Measurements from ENCODE around the gene PRPH. TPM values are rescaled to one million over a fixed set of nuclear protein-coding genes. Genes with fewer than 3 reads are reported as not detected.

Gene PRPH
- total and polyA plus RNA-seq, 10 of the 15 experiments (the other 5 are each of a cell fraction or from before 2014, with no cell fraction given), result 0.09 to 0.45 (median 0.19) TPM; not detected in 3

DNA sequence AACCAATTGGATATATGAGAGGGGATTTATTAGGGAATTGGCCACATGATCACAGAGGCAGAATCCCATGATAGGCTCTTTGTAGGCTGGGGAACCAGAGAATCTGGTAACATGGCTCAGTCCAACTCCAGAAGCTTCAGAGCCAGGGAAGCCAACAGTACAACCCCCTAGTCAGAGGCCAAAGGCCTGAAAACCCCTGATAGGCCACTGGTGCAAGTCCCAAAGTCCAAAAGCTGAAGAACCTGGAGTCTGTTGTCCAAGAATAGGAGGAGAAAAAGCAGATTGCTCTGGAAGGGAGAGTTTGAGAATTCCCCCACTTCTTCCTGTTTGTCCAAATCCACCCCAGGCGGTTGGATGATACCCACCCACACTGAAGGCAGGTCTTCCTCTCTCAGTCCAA lies 19.9 kb downstream of the PRPH start:
- no peak for ATAC-seq
- H3K9ac ChIP-seq (ENCODE audit: control insufficient read depth, insufficient read depth, low read length), result no peak overlapping the region
- ChIA-PET POLR2A (no interaction called here), SMC1A (ENCODE audit: uncharacterized antibody, unreplicated experiment) (no interaction called here), RAD21 (ENCODE audit: unreplicated experiment) (no interaction called here), CTCF (interaction anchor here (0.9 kb wide), 1 partner anchor 25 kb away, joined by 5 read pairs; no protein-coding TSS in a partner anchor)
- no peak overlapping the region for H3K4me2 ChIP-seq (ENCODE audit: control insufficient read depth, insufficient read depth)
- TF ChIP-seq LARP7 (IDR thresholded peaks at IDR 0.05) (no peak), JUNB (IDR thresholded peaks at IDR 0.05) (no peak), RAD21 (IDR thresholded peaks at IDR 0.05; ENCODE audit: insufficient read depth, low read depth, low read length) (no peak), ZNF24 (IDR thresholded peaks at IDR 0.05) (no peak), GATAD2B (conservative IDR thresholded peaks at IDR 0.05; ENCODE audit: low read depth) (no peak), POLR2A (IDR thresholded peaks at IDR 0.05; ENCODE audit: low read depth, low read length) (no peak), YY1 (IDR thresholded peaks at IDR 0.05; ENCODE audit: low read depth, low read length) (no peak), USF2 (IDR thresholded peaks at IDR 0.05; ENCODE audit: borderline replicate concordance, low read depth, low read length) (no peak), SPI1 (IDR thresholded peaks at IDR 0.05; ENCODE audit: borderline replicate concordance, insufficient read depth, low read depth, low read length) (no peak), ZBTB33 (IDR thresholded peaks at IDR 0.05) (no peak), NRF1 (conservative IDR thresholded peaks at IDR 0.05; ENCODE audit: low read depth, low read length) (no peak), ETV6 (conservative IDR thresholded peaks at IDR 0.05 in 1 of 2, IDR thresholded peaks at IDR 0.05 in 1 of 2; ENCODE audit: borderline replicate concordance in 1 of 2, low read depth in 1 of 2) (no peak), ZNF687 (IDR thresholded peaks at IDR 0.05) (no peak), FOXM1 (IDR thresholded peaks at IDR 0.05; ENCODE audit: low read depth, low read length) (no peak), RUNX3 (IDR thresholded peaks at IDR 0.05; ENCODE audit: low read length) (no peak), CEBPB (IDR thresholded peaks at IDR 0.05; ENCODE audit: borderline replicate concordance in 1 of 2, low read depth in 2 of 2, low read length in 2 of 2) (no peak)
- intact Hi-C loops (cut with micrococcal nuclease; ENCODE audit: unreplicated experiment), result no loop called here
- no peaks in the 10 kb centered on the region; a peak in 1 of 4 replicates for H3K27me3 ChIP-seq (replicated peaks in 1 of 2; ENCODE audit: control insufficient read depth in 2 of 2, insufficient read depth in 2 of 2, low read length in 1 of 2)
- BruUV-seq (replicated peaks), result no TSS peak
- no peaks in the 10 kb centered on the region for H3K9me3 ChIP-seq (replicated peaks; ENCODE audit: control insufficient read depth, insufficient read depth, low read length)
- H3K4me1 ChIP-seq (ENCODE audit: control insufficient read depth, insufficient read depth, low read length), result no peaks in the 10 kb centered on the region
- no peaks in the 10 kb centered on the region for H3K36me3 ChIP-seq (ENCODE audit: control insufficient read depth in 2 of 2, insufficient read depth in 2 of 2, low read length in 1 of 2)
- H4K20me1 ChIP-seq (ENCODE audit: control insufficient read depth, insufficient read depth), result no peaks in the 10 kb centered on the region
- no peak overlapping the region for H3K27ac ChIP-seq (ENCODE audit: control insufficient read depth, insufficient read depth)
- H2AFZ ChIP-seq (ENCODE audit: control insufficient read depth, low read depth, low read length), result no peak overlapping the region
- in situ Hi-C loops (cut with MboI), result no loop called here
- no peak overlapping the region for H3K4me3 ChIP-seq
- WGBS (ENCODE audit: insufficient coverage, insufficient replicate concordance, low lambda C conversion rate, missing lambda C conversion rate), result 60% methylated on average over 1 of the region's 1 CpG
- DNase-seq (ENCODE audit: low read depth, low spot score), result no peak
- H3K79me2 ChIP-seq (ENCODE audit: control insufficient read depth, insufficient read depth, low read length), result no peaks in the 10 kb centered on the region
- FAIRE-seq, result no peak
